M059J (cell line): Measurements from ENCODE around the gene ZNF519. TPM values are rescaled to one million over a fixed set of nuclear protein-coding genes. Genes with fewer than 3 reads are reported as not detected.
"Not testable (repeated sequence)": the region's sequence is repeated elsewhere in the genome, so short reads cannot be mapped to it uniquely, and the experiment has no call there.

Experiments
- DNase-seq: peaks from one replicate; pipeline ENCODE4 v3.0.0-alpha.2; 2012; ENCODE audit warnings: low read depth
- total RNA-seq: library from RNA; depleted of rRNA; stranded (reverse); fragments of >200 nt; shearing (Covaris generic); gene quantifications from 2 replicates; pipeline ENCODE4 v1.2.3, GENCODE V29; 2014; rRNA removed

The ZNF519 gene
- 6.2 and 7.4 TPM in 2 replicates for total RNA-seq

DNA sequence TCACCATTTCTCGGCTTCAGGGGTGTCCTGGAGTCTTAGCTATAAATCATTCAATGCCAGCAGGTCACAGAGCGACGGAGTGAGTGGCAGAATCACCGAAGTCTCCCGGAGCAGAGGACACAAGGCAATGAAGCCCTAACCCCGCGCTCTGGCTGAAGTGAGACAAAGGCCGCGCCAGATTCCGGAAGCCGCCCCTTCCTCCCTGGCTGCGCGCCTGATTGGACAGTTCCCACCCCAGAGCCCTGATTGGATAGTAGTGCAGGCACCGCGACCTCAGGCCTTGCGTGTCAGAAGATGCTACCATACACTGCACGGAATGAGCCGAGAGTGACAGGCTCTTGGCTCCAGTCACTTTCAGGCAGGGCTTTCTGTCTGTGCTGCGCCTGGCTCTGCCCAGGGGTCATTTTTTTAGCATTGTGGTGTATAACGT, at the start of gene ZNF519:
Gene ZNF519, minus strand, starts transcription at position 165 of the 430 bp plus-strand sequence. Its CDS starts 158 bp downstream, at position 7.
- DNase-seq: peak; percentile 96

DNA sequence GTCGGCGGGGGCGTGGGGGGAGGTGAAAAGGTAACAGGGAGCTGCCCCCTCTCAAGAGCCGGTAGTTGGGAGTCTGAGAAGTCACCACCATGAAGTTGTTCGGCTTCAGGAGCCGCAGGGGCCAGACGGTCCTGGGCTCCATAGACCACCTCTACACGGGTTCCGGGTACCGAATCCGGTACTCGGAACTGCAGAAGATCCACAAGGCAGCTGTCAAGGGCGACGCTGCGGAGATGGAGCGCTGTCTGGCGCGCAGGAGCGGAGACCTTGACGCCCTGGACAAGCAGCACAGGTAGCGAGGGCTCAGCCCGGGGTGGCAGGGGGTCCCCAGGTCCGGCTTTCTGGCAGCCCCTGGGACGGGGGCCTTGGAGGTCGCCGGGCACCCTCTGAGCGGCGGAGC, 47.1 kb upstream of the ZNF519 start:
- no peak for DNase-seq

DNA sequence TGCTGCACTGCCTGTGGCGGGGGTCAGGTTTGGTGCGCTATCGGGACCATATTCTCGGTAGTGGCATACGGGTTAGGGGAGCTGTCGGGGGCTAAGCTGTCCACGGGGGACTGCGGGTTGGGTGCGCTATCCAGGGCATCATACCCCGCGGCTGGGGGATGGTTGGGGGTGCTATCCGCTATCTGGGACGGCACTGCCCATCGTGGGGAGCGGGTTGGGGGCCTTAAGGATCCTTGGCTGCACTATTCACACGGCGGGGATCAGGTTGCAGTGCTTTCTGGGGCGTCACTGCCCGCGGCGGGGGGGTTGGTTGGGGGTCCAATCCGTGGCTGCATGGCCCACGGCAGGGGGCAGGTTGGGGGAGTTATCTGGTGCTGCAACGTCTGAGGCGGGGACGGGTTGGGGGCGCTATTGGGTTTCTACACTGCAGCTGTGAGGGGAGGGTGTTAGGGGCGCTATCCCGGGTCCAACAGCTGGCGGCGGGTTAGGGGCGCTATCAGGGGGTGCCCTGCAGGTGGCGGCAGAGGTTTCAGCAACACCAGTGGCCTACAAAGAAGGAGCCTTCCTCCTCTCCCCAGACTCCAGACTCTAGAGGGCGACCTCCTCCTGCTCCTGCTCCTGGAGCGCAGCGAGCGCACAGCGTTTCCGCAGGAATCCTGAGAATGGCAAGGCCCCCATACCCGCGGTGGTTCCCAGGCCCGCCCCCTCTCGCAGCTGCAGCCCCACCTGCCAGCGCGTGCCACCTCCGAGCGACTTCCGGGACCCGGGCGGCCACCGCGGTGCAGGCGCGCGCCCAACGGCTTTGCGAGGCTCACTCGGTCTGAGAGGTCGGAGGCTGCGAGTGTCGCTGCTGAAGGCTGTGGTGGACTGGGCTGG, 46.3 kb upstream of the ZNF519 start:
- DNase-seq: not testable (repeated sequence)

DNA sequence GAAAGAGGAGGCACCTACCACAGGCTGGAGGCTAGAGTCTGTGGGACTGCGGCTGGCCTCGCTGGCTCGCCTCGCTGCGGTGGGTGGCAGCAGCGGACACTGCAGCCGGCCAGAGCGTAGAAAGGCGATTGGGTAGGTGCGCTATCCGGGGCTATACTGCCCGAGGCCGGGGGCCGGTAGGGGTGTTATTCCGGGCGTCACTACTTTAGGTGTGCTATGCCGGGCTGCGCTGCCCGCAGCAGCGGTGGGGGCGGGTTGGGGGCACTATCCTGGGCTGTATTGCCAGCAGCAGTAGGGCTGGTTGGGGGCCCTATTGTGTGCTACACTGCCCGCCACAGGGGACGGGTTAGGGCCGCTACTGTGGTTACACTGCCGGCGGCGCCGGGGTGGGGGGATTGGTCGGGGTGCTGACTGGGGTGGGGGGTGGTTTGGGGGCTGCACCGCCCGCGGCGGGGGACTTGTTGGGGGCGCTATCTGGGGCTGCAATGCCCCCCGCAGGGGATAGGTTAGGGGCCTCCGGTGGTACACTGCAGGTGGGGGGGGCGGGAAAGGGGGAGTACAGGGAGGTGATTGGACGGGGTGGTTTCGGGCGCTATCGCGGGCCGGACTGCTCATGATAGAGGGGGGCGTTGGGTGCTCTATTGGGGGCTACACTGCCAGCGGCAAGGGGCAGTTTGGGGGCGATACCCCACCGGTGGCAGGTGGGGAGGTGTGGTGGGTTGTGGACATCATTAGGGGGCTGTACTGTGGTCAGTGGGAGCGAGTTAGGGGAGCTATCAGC, 45.5 kb upstream of the ZNF519 start:
- not testable (repeated sequence) for DNase-seq

DNA sequence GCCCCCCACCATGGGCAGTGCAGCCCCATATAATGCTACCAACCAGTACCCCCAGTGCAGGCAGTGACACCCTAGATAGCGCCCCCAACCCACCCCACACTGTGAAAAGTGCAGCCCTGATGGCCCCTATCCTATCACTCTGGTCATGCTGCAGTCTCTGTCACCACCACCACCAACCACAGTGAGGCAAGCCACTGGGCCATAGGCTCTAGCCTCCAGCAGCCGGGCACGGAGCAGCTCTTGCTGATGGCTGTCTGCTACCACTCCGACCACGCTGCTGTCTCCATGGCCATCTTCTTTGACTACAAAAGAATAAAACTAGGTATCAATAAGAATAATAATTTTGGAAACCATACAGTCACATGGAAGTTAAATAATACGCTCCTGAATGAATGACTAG, 43.2 kb upstream of the ZNF519 start:
- DNase-seq: not testable (repeated sequence)

DNA sequence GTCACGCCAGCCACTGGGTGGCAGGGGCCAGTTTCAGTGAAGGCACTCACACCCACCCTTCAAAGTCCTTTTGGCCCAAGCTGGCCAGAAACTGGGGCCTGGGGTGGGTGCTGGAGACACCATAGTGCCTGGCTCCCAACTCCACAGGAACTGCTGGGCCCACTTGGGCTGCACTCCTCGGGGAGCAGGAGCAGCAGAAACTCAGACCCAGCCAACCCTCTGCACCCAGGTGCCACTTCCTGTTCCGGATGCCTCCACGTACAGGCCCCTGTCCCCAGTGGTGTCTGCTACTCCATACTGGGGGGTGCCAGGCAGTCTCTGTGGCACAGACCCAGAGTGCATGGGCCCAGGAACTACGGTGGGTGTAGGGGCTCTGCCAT, 42.5 kb upstream of the ZNF519 start:
- DNase-seq: no peak

DNA sequence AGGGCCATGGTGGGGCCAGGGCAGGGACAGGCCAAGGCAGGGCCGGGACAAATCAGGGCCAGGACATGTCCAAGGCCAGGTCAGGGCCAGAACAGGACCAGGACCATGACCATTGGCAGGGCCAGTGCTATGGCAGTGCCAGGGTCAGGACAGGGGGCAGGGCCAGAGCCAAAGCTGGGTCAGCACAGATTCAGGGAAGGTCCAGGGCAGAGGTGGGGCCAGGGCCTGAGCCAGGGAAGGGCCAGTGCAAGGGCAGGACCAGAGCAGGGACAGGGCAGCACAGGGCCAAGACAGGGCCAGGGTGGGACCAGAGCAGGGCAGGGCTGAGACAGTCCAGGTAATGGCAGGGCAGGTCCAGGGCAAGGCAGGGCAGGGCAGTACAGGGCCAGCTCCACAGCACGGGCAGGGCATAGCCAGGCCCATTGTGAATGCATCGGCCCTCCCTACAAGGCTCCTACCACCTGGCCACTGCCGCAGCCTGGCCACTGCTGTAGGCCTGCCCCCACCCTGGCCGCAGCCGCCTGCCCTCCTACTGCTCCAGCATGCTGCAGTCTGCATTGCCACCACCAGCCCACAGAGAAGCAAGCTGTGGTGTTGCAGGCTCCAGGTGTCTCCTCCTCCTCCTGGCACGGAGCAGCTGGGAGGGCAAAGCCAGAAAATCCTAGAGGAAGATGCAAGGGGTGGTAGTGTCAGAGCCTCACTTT, 41.9 kb upstream of the ZNF519 start:
- not testable (repeated sequence) for DNase-seq

DNA sequence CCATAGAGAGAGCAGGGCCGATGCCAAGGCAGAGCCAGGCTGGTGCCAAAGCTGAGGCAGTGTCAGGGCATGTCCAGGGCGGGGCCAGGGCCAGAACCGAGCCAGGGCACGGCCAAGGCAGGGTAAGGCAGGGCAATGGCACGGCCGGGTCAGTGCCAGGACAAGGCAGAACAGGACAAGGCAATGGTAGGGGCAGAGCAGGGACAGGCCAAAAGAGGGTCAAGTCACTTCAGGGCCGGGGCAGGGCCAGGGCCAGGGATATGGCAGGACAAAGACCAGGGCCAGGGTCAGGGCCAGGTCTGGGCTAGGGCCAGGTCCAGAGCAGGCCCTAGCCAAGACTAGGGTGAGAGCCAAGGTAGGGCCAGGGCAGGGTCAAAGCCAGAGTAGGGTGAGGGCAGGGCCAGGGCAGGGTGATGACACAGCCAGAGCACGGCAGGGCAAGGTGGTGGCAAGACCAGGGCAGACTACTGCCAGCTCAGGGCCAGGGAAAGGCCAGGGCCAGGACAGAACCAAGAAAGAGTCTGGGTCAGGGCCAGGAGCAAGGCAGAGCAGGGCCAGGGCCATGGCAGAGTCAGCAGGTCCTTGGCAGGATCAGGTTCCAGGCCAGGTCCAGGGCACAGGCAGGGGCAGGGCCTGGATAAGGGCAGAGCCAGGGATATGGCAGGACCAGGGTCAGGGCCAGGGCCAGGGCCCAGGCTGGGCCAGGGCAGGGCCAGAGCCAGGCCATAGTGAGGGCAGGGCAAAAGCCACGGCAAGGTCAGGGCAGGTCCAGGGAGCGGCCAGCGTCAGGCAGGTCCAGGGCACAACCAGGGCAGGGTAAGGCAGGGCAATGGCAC, 41.1 kb upstream of the ZNF519 start:
- DNase-seq: not testable (repeated sequence)

DNA sequence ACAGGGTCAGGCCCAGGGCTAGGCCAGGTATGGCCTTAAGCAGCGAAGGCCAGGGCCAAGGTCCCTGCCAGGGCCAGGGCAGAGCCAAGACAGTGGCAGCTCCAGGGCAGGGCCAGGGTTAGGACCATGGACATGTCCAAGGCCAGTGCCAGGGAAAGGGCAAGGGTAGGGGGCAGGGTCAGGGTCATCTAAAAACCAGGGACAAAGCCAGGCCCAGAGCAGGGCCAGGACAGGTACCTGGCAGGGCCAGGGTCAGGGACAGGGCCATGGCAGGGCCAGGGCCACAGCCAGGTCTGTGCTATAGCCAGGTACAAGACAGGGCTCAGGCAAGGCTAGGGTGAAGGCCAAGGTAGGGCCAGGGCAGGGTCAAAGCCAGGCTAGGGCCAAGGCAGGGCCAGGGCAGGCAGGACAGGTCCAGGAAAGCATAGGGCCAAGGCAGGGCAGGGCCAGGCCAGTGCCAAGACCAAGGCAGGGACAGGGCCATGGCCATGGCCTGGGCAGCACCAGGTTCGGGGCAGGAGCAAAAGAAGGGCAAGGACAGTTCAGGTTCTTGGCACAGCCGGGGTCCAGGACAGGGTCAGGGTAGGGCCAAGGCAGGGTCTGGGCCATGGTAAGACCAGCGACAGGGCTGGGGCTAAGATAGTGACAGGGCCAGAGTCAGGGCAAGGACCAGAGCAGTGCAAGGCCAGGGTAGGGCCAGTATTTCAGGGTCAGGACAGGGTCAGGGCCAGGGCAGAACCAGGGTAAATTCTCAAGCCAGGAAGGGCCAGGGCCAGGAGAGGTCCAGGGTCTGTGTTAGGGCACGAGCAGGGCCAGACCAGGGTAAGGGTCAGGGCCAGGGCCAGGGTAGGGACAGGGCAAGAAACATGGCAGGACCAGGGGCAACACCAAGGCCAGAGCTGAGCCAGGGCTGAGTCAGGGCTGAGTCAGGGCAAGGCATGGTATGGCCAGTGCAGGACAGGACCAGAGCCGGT, 40.2 kb upstream of the ZNF519 start:
- not testable (repeated sequence) for DNase-seq

DNA sequence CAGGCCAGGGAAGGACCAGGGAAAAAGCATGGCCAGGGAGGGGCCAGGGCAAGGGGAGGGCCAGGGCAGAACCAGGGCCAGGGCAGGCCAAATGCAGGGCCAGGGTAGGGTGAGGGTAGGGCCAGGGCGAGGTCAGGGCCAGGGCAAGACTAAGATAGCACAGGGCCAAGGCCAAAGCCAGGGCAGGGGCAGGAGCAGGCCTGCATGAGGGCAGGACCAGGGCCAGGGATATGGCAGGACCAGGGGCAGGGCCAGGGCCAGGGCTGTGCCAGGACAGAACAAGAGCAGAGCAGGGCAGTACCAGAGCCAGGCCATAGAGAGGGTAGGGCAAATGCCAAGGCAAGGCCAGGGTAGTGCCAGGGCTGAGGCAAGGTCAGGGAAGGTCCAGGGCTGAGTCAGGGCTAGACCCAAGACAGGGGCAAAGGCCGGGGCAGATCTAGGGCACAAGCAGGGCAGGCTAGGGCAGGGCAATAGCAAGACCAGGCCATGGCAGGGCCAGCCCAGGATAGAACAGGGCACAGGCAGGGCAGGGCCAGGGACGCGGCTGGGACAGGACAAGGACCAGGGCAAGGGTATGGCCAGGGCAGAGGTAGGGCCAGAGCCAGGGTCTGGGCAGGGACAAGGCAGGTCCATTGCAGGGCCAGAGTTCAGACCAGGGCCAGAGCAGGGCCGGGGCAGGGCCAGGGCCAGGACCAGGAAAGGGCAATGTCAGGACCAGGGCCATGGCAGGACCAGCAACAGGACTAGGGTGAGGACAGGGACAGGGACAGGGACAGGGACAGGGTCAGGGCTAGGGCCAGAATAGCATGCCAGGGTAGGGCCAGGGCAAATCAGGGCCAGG, 39.3 kb upstream of the ZNF519 start:
- not testable (repeated sequence) for DNase-seq

DNA sequence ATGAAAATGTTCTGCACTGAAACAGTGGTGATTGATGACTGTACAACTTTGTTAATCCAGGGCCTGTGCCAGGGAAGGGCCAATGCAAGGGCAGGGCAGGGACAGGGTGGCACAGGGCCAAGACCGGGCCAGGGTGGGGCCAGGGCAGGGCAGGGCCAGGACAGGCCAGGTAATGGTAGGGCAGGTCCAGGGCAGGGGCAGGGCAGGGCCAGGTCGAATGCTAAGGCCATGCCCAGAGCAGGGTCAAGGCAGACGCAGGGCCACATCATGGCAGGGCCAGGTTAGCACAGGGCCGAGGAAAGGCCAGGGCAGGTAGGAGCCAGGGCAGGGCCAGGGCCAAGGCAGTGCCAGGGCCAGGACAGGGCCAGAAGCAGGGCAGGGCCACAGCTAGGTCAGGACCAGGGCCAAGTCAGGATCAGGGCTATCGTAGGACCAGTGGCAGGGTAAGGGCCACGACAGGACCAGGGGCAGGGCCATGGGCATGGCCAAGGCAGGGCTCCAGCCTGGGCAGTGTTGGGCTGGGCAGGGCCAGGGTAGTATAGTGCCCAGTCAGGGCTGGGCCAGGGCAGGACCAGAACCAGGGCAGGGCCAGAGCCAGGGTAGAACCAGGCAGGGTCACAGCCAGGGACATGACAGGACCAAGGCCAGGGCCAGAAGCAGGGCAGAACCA, 38.3 kb upstream of the ZNF519 start:
- DNase-seq: not testable (repeated sequence)

DNA sequence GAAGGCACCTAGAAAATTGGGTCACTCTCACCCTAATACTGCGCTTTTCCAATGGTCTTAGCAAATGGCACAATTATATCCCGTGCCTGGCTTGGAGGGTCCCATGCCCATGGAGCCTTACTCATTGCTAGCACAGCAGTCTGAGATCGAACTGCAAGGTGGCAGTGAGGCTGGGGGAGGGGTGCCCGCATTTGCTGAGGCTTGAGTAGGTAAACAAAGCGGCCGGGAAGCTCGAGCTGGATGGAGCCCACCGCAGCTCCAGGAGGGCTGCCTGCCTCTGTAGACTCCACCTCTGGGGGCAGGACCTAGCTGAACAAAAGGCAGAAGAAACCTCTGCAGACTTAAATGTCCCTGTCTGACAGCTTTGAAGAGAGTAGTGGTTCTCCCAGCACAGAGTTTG, 30.7 kb upstream of the ZNF519 start:
- not testable (repeated sequence) for DNase-seq

DNA sequence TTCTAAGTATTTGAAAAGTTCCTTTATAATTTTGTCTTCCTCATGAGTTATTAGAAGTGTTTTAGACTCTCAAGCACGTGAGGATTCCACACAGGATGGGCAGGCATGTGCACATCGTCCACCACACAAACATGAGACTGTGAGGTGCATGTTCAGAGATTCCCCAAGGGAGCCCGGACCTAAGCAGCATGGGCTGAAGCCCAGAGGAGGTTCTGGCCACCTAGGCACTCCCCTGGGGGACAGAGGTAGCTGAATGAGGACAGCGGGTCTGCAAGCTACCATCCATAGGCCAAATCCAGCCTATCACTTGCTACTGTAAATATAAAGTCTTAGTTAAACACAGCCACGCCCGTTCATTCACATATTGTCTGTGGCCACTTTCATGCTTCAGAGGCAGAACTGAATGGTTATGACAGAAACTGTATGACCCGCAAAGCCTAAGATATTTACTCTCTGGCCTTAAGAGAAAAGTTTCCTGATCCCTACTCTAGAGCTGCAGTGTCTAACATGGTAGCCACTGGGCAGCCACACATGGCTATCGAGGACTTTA, 19.4 kb upstream of the ZNF519 start:
- DNase-seq: not testable (repeated sequence)

DNA sequence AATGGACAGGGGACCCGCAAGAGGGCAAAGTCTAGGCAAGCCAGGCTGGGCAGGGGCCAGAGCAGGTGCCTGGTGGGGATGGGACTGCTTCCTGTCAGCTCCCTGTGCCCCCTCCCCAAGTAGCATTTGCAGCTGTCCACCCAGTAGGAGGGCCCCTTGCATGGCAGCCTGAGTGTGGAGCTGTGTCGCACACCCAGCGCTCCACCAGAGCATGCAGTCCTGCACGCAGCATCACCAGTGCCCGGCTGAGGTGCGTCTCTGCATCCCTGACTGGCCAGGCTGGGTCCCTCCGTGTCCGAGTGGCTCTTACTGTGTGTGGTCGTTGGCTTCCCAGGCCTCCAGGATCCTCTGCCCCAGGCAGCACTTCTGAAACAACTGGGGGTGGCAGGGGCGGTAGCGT, 18.5 kb upstream of the ZNF519 start:
- not testable (repeated sequence) for DNase-seq

DNA sequence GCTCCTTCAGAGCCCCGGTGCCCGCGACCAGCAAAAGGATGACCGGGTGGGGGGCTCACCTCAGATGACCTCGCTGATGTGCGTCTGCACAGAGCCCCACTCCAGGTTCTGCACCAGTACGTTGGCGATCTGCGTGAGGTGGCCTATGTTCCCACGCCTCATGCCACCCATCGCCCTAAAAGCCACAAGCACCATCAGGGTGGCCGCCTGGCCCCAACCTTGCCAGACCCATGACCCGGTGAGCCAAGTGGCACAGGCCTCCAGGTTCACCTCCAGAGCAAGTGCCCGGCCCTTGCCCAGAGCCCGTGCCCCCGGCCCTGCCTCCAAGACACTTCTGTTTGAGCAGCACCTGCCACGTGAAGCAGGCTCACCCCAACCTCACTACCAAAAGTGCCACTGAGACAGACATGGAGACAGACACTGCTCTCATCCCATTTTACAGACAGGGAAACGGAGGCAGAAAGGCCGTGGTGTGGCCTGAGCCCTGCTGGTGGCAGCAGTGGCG, 17.7 kb upstream of the ZNF519 start:
- not testable (repeated sequence) for DNase-seq

DNA sequence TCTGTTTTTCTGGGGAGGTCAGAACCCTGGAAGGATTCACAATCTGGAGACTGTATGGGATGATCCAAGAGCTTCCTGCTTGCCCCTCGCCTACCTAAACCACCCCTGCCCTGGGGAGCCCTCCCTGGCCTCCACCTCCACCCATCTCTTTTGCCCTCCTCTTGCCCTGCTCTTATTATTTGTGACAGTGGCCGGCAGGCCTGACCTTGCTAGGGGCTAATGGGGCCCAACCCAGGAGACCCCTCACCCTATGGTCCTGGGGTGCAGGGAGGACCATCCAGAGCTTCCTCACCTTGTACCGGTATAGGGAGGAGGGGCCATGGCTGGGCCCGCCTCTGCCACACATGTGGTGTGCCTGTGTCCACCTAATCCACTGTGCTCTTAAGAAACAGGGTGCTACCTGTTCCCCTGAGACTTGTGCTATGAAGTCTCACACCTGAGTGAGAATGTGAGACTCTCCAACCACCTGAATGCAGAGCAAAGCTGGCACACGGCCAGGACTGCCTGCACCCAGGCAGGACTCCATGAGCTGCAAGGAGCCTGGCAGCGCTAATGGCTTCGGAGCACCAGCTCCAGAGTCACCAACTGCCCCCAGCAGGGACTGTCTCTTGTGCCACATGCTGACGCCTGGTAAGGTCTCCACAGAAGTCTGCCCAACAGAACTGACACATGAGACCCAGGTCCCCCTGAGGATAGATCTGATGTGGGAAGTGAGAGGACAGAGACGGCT, 17.1 kb upstream of the ZNF519 start:
- not testable (repeated sequence) for DNase-seq
